Measurements from ENCODE around the gene CYLD. TPM values are rescaled to one million over a fixed set of nuclear protein-coding genes. Genes with fewer than 3 reads are reported as not detected.

CYLD gene
- total and polyA plus RNA-seq, 7 donors, result 20.1 to 103 (median 50.5) TPM

DNA sequence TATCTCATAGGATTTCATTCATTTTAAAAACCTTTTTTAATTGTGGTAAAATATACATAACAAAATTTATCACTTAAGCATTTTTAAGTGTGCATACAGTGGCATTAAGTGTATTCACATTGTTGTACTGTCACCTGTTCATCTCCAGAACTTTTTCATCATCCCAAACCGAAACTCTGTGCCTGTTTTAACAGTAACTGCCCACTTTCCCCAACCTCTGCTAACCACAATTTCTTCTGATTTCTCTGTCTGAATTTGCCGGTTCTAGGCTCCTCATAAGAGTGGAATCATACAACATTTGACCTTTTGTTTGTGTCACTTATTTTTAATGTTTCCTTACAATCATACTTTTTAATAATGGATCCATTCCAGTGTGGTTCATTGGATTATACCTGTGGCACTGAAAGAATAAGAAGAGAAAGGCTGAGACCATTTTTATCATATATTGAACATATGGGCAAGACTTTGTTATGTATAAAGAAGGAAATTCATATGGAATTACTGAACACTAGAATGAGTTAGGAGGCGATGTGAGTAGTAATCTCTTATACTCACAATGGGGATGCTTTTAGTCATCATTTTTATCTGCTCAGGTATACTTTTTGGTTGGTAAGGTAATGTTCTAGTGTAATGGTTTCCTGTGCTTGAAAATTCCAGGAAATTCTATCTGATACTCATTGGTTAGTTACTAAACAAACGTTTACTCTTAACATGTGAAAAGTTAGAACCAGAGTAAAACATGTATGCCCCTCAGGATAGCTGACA lies 10.8 kb downstream of the CYLD start:
- intact Hi-C loops (cut with DNase I), result no loop called here
- H3K36me3 ChIP-seq (ENCODE audit: insufficient read depth in 1 of 2, low read depth in 1 of 2), result peaks cover 3 to 80% of the 10 kb centered on the region in 2 donors
- no peak overlapping the region for H3K27ac ChIP-seq
- ATAC-seq (no peak), DNase-seq (no peak)
- peaks cover 21% of the 10 kb centered on the region for H3K4me1 ChIP-seq
- no peak overlapping the region for H3K4me3 ChIP-seq
- TF ChIP-seq, protein P1, sequence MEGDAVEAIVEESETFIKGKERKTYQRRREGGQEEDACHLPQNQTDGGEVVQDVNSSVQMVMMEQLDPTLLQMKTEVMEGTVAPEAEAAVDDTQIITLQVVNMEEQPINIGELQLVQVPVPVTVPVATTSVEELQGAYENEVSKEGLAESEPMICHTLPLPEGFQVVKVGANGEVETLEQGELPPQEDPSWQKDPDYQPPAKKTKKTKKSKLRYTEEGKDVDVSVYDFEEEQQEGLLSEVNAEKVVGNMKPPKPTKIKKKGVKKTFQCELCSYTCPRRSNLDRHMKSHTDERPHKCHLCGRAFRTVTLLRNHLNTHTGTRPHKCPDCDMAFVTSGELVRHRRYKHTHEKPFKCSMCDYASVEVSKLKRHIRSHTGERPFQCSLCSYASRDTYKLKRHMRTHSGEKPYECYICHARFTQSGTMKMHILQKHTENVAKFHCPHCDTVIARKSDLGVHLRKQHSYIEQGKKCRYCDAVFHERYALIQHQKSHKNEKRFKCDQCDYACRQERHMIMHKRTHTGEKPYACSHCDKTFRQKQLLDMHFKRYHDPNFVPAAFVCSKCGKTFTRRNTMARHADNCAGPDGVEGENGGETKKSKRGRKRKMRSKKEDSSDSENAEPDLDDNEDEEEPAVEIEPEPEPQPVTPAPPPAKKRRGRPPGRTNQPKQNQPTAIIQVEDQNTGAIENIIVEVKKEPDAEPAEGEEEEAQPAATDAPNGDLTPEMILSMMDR (IDR thresholded peaks at IDR 0.05), result no peak
- 75 to 86% (median 80%) methylated on average over 4 of the region's 4 CpGs for WGBS, 3 donors
- H3K9me3 ChIP-seq, result no peaks in the 10 kb centered on the region
- H3K27me3 ChIP-seq (ENCODE audit: insufficient read depth in 3 of 3, low read length in 2 of 3), result no peaks in the 10 kb centered on the region

DNA sequence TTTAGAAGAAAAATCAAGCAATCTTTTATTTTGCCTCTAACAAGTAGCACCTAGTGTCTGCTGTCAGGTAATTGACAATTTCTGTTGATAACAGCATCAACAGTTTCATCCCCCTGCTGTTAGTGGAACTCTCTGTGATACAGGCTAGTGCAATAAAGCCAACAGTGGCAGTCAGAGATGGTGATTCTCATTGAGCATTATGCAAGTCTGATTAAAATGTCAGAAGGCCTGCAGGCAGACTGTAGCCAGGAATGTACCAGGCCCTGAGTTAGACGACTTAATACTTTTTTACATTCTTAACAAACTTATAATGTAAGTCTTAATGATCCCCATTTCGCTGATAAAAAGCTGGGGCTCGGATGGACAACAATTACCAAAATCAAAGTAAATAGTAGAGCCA lies 14.6 kb downstream of the CYLD start:
- intact Hi-C loops (cut with DNase I), result no loop called here
- peaks cover 0 to 60% of the 10 kb centered on the region in 2 donors for H3K36me3 ChIP-seq (ENCODE audit: insufficient read depth in 1 of 2, low read depth in 1 of 2)
- TF ChIP-seq, protein P1 (IDR thresholded peaks at IDR 0.05), result no peak
- ATAC-seq (no peak), DNase-seq (no peak)
- 74 to 87% (median 82%) methylated on average over 3 of the region's 3 CpGs for WGBS, 3 donors
- peaks cover 5% of the 10 kb centered on the region for H3K4me1 ChIP-seq
- H3K27me3 ChIP-seq (ENCODE audit: insufficient read depth in 3 of 3, low read length in 2 of 3), result no peaks in the 10 kb centered on the region
- no peaks in the 10 kb centered on the region for H3K9me3 ChIP-seq
- H3K27ac ChIP-seq, result no peak overlapping the region
- H3K4me3 ChIP-seq, result no peak overlapping the region

DNA sequence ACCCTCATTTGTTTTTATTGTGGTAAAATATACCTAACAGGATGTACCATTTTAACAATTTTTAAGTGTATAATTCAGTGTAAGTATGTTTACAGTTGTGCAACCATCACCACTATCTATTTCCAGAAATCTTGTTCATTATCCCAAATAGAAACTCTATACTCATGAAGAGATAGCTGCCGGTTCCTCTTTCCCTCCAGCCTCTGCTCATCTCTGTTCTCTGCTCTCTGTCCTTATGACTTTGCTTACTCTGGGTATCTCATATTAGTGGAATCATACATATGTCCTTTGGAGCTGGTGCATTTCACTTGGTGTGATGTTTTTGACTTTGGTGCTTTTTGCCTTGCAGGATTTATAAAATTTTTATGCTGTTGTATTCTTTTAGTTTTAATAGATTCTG lies 19.4 kb downstream of the CYLD start:
- peaks cover 14% of the 10 kb centered on the region for H3K4me1 ChIP-seq
- TF ChIP-seq, protein P1 (IDR thresholded peaks at IDR 0.05), result no peak
- no peaks in the 10 kb centered on the region for H3K27me3 ChIP-seq (ENCODE audit: insufficient read depth in 3 of 3, low read length in 2 of 3)
- 18 to 27% (median 18%) methylated on average over 1 of the region's 1 CpG for WGBS, 3 donors
- DNase-seq, result no peak
- H3K9me3 ChIP-seq, result no peaks in the 10 kb centered on the region
- no peak overlapping the region for H3K4me3 ChIP-seq
- intact Hi-C loops (cut with DNase I), result loop anchor here in 1 of 2 donors (5.0 kb wide), 1 partner anchor 41 kb away; no protein-coding TSS in a partner anchor
- ATAC-seq, result peak in 3 of 4 donors; percentile 44 to 74 (median 47)
- no peak overlapping the region for H3K27ac ChIP-seq
- H3K36me3 ChIP-seq (ENCODE audit: insufficient read depth in 1 of 2, low read depth in 1 of 2), result peaks cover 0 to 28% of the 10 kb centered on the region in 2 donors

DNA sequence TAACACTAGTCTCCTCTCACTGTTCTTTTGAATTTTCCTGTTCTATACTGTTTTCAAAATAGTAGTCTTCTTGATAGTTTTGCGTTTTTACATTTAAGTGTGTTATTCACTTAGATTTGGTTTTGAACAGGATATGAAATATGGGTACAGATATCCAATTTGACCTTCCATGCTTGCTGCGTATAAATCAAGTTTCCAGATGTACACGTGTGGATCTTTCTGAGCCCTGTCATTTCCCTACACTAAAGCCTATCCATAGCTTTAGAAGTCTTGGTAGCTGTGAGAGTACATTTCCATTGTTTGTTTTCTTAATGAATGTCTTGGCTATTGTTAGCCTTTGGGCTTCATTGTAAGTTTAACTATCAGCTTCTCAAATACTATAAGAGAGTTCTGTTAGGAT lies 20.4 kb downstream of the CYLD start:
- TF ChIP-seq, protein P1 (IDR thresholded peaks at IDR 0.05), result no peak
- no peak for DNase-seq
- H3K4me1 ChIP-seq, result peaks cover 14% of the 10 kb centered on the region
- no peaks in the 10 kb centered on the region for H3K27me3 ChIP-seq (ENCODE audit: insufficient read depth in 3 of 3, low read length in 2 of 3)
- intact Hi-C loops (cut with DNase I), result loop anchor here in 1 of 2 donors (5.0 kb wide), 1 partner anchor 40 kb away; no protein-coding TSS in a partner anchor
- no peak overlapping the region for H3K4me3 ChIP-seq
- H3K27ac ChIP-seq, result no peak overlapping the region
- WGBS, 3 donors, result 68% methylated on average over 3 of the region's 3 CpGs
- peaks cover 0 to 24% of the 10 kb centered on the region in 2 donors for H3K36me3 ChIP-seq (ENCODE audit: insufficient read depth in 1 of 2, low read depth in 1 of 2)
- no peaks in the 10 kb centered on the region for H3K9me3 ChIP-seq
- ATAC-seq, result no peak
